ENCODE data around the gene RNF220. TPM values are rescaled to one million over a fixed set of nuclear protein-coding genes. Genes with fewer than 3 reads are reported as not detected.

Gene RNF220
- total RNA-seq, 1 experiment from 2014 or later = 128 TPM

GRCh38 chr1:44606701-44607281 is 201.7 kb downstream of the RNF220 start:
- no peaks in the 10 kb centered on the region for H3K36me3 Mint-ChIP-seq
- no peak overlapping the region for H3K27ac Mint-ChIP-seq
- H3K27me3 Mint-ChIP-seq (ENCODE audit: low read depth) = no peaks in the 10 kb centered on the region
- peaks cover 14% of the 10 kb centered on the region for H3K4me1 Mint-ChIP-seq
- ATAC-seq (no peak), DNase-seq (ENCODE audit: low spot score) (no peak)
- TF ChIP-seq ATF3 (CRISPR knock-in tag; conservative IDR thresholded peaks at IDR 0.05) = no peak
- no peak overlapping the region for H3K4me3 Mint-ChIP-seq
- POLR2A ChIA-PET = no interaction called here
- CTCF ChIA-PET = no interaction called here
- no peaks in the 10 kb centered on the region for H3K9me3 Mint-ChIP-seq

GRCh38 chr1:44608141-44608540 is 203.1 kb downstream of the RNF220 start:
- Mint-ChIP-seq H3K9me3 (no peaks in the 10 kb centered on the region), H3K36me3 (no peaks in the 10 kb centered on the region), H3K4me1 (peaks cover 14% of the 10 kb centered on the region), H3K4me3 (no peak overlapping the region), H3K27me3 (ENCODE audit: low read depth) (no peaks in the 10 kb centered on the region), H3K27ac (no peak overlapping the region)
- ATAC-seq (peak; percentile 7; the same call in 1 of the 2 replicates), DNase-seq (ENCODE audit: low spot score) (no peak)
- ChIA-PET POLR2A (no interaction called here), CTCF (interaction anchor here (0.5 to 5.0 kb wide), 49 partner anchors 9 to 875 kb away, joined by 3 to 112 read pairs (median 4); partner anchors contain the start of genes ARMH1, RNF220 and TMEM53)
- TF ChIP-seq ATF6 (CRISPR knock-in tag; IDR thresholded peaks at IDR 0.05) = no peak
- TF ChIP-seq CTCF (IDR thresholded peaks at IDR 0.05) = peak; percentile 26; the same call in 1 of the 2 replicates

GRCh38 chr1:44609412-44609767 is 204.3 kb downstream of the RNF220 start:
- Mint-ChIP-seq H3K27me3 (ENCODE audit: low read depth) (no peaks in the 10 kb centered on the region), H3K4me1 (peaks cover 11% of the 10 kb centered on the region), H3K9me3 (no peaks in the 10 kb centered on the region), H3K27ac (no peak overlapping the region), H3K36me3 (no peaks in the 10 kb centered on the region), H3K4me3 (no peak overlapping the region)
- TF ChIP-seq RELA (CRISPR knock-in tag; IDR thresholded peaks at IDR 0.05; ENCODE audit: borderline replicate concordance) = no peak
- TF ChIP-seq MLX (CRISPR knock-in tag; IDR thresholded peaks at IDR 0.05) = 0 out of 2 replicates have a peak, but pooled peaks have one; percentile 14
- no peak for TF ChIP-seq ETV6 (CRISPR knock-in tag; IDR thresholded peaks at IDR 0.05)
- TF ChIP-seq TEAD1 (CRISPR knock-in tag; IDR thresholded peaks at IDR 0.05) = no peak
- TF ChIP-seq FOXK1 (CRISPR knock-in tag; IDR thresholded peaks at IDR 0.05) = 0 out of 2 replicates have a peak, but pooled peaks have one; percentile 21
- TF ChIP-seq CTCF (IDR thresholded peaks at IDR 0.05) = peak; percentile 29; the same call in 1 of the 2 replicates
- TF ChIP-seq ZNF396 (CRISPR knock-in tag; IDR thresholded peaks at IDR 0.05; ENCODE audit: borderline replicate concordance) = no peak
- DNase-seq (ENCODE audit: low spot score) (peak; percentile 88), ATAC-seq (peak; percentile 88)
- CTCF ChIA-PET = interaction anchor here (0.5 to 5.0 kb wide), 27 partner anchors 9 to 392 kb away, joined by 3 to 112 read pairs (median 5); partner anchors contain the start of genes ARMH1 and TMEM53
- POLR2A ChIA-PET = interaction anchor here (0.6 kb wide), 1 partner anchor 245 kb away, joined by 3 read pairs; no protein-coding TSS in a partner anchor

Data from WTC11 (cell line).